ENCODE data around the gene GIGYF1. TPM values are rescaled to one million over a fixed set of nuclear protein-coding genes. Genes with fewer than 3 reads are reported as not detected.
"Not testable (repeated sequence)": the region's sequence is repeated elsewhere in the genome, so short reads cannot be mapped to it uniquely, and the experiment has no call there.

The GIGYF1 gene
- total and polyA plus RNA-seq, 8 donors: 19.2 to 76.2 (median 30.4) TPM

DNA sequence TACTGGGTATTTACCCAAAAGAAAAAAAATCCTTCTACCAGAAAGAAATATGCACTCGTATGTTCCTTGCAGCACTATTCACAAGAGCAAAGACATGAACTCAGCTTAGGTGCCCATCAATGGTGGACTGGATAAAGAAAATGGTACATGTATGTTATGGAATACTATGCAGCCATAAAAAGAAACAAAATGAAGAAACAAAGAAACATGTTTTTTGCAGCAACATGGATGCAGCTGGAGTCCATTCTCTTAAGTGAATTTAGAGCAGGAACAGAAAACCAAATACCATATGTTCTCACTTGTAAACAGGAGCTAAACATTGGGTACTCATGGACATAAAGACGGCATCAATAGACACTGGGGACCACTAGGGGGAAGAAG is 26.0 kb downstream of the GIGYF1 start:
- FAIRE-seq (no peak), ATAC-seq (no peak), DNase-seq (no peak)
- no peaks in the 10 kb centered on the region for H3K4me1 ChIP-seq
- WGBS, 2 donors: 74 to 87% methylated on average over 2 of the region's 2 CpGs
- intact Hi-C loops (cut with DNase I): no loop called here
- TF ChIP-seq, protein P1, sequence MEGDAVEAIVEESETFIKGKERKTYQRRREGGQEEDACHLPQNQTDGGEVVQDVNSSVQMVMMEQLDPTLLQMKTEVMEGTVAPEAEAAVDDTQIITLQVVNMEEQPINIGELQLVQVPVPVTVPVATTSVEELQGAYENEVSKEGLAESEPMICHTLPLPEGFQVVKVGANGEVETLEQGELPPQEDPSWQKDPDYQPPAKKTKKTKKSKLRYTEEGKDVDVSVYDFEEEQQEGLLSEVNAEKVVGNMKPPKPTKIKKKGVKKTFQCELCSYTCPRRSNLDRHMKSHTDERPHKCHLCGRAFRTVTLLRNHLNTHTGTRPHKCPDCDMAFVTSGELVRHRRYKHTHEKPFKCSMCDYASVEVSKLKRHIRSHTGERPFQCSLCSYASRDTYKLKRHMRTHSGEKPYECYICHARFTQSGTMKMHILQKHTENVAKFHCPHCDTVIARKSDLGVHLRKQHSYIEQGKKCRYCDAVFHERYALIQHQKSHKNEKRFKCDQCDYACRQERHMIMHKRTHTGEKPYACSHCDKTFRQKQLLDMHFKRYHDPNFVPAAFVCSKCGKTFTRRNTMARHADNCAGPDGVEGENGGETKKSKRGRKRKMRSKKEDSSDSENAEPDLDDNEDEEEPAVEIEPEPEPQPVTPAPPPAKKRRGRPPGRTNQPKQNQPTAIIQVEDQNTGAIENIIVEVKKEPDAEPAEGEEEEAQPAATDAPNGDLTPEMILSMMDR (IDR thresholded peaks at IDR 0.05): no peak
- no peak overlapping the region for H3K4me3 ChIP-seq
- no peaks in the 10 kb centered on the region for H3K36me3 ChIP-seq
- H3K9me3 ChIP-seq: no peaks in the 10 kb centered on the region
- no peaks in the 10 kb centered on the region for H3K27me3 ChIP-seq
- H3K27ac ChIP-seq: no peak overlapping the region

DNA sequence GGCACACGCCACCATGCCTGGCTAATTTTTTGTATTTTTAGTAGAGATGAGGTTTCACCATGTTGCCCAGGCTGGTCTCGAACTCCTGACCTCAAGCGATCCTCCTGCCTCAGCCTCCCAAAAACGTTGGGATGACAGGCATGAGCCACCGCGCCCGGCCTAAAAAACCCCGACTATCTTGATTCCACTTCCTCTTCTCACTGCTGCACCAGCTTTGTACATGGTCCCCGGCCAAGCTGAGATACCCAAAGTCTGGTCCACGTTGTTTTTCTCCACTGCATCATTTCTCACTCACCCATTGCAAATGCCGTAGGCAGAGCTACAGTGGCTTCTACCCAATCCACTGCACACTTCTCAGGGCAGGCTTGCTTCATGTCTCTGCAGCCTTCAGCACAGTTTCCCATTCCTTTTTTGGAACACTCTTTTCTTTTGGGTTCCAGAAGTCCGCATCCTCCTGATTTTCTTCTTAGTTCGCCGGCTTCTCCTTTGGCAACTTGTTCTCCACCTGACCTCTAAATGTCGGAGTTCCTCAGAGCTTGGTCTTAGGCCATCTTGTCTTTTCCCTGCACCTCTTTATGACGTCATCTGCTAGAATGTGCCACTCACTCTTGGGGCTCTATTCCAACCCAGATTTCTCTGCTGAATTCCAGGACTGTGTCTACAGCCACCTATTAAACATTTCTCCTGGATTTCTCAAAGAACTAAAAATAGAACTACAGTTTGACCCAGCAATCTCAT is 26.6 kb downstream of the GIGYF1 start:
- TF ChIP-seq, protein P1 (IDR thresholded peaks at IDR 0.05): no peak
- DNase-seq (no peak), ATAC-seq (no peak), FAIRE-seq (no peak)
- H3K36me3 ChIP-seq: no peaks in the 10 kb centered on the region
- no peak overlapping the region for H3K27ac ChIP-seq
- no peaks in the 10 kb centered on the region for H3K4me1 ChIP-seq
- H3K9me3 ChIP-seq: no peaks in the 10 kb centered on the region
- no peak overlapping the region for H3K4me3 ChIP-seq
- H3K27me3 ChIP-seq: no peaks in the 10 kb centered on the region
- intact Hi-C loops (cut with DNase I): no loop called here
- 76 to 84% methylated on average over 16 of the region's 16 CpGs for WGBS, 2 donors

DNA sequence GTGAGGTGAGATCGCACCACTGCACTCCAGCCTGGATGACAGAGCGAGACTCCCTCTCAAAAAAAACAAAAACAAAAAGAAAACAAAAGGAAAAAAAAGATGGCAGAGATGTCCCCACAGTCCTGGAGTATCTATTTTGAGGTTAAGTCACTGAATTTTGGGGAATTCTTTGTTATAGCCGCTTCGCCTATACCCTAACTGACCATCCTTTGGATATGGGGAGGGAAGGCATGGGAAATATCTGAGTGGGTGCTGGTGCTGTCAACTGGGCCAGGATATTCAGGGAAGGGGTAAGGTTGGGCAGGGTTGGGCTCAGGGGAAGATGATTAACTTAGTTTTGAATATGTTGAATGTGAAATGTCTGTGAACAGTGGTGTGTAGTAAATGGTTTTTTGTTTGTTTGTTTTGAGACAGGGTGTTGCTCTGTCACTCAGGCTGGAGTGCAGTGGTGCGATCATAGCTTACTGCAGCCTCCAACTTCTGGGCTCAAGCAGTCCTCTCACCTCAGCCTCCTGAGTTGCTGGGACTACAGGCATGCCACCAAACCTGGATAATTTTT is 28.8 kb downstream of the GIGYF1 start:
- H3K27ac ChIP-seq: no peak overlapping the region
- no peak for DNase-seq

DNA sequence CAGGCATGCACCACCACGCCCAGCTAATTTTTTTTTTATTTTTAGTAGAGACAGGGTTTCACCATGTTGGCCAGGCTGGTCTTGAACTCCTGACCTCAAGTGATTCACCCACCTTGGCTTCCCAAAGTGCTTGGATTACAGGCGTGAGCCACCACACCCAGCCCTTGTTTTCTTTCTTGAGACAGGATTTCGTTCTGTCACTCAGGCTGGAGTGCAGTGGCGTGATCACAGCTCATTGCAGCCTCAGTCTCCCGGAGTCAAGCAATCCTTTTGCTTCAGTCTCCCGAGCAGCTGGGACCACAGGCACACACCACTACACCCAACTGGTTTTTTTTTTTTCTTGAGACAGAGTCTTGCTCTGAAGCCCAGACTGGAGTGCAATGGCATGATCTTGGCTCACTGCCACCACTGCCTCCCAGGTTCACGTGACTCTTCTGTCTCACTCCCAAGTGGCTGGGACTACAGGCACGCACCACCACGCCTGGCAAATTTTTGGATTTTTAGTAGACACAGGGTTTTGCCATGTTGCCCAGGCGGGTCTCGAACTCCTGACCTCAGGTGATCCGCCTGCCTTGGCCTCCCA is 31.8 kb downstream of the GIGYF1 start:
- H3K27me3 ChIP-seq; H3K27ac ChIP-seq; FAIRE-seq; H3K4me1 ChIP-seq; H3K9me3 ChIP-seq; H3K36me3 ChIP-seq; intact Hi-C loops (cut with DNase I); H3K4me3 ChIP-seq: not testable (repeated sequence)
- peak in 1 of 4 donors; percentile 44 for ATAC-seq
- 66 to 74% methylated on average over 12 of the region's 12 CpGs for WGBS, 2 donors
- DNase-seq: peak in 2 of 6 donors; percentile 29 to 43

More for the DNA sequence above, 28.8 kb downstream of the GIGYF1 start:
- Histone ChIP-seq H3K9me3 (no peaks in the 10 kb centered on the region), H3K4me1 (no peaks in the 10 kb centered on the region), H3K27me3 (no peaks in the 10 kb centered on the region), H3K4me3 (no peak overlapping the region), H3K36me3 (no peaks in the 10 kb centered on the region)
- TF ChIP-seq, protein P1 (IDR thresholded peaks at IDR 0.05): no peak
- 94 to 97% methylated on average over 5 of the region's 5 CpGs for WGBS, 2 donors
- ATAC-seq: no peak
- intact Hi-C loops (cut with DNase I): no loop called here
- no peak for FAIRE-seq

DNA sequence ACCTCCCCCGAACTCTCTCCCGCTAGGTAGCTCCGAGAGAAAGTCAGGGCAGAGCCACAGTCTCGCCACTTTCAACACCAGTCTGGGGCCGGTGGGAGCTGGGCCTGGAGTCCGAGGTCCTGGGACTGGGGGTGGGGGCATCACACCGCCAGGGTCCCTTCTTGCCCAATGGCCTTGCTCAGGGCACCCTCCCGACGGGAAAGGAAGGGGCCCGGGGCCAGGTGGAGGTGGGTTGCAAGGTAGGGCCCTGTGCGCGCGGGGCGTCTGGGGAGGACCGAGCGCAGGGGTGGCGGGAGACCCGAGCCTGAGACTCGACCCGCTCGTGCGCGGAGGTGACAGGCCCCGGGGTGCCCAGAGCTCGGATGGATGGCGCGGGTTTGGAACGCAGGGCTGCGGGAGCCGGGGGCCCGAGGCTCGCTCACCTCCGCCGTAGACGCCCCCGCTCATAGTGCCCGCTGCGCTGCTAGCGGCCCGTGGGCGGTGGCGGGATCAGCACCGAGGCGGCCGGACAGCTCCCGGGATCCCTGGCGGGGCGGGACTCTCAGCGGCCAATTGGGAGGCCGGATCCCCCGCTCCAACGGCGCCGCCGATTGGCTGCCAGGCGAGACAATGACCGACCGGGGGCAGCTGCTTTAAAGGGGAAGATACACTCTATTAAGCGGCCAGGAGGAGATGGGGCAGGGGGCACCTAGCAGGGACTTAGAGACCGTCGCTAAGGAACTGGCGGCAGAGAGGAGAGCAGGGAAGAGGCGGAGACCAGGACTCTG is 38.0 kb downstream of the GIGYF1 start, which contains the start of gene ACTL6B:
Gene ACTL6B (minus strand): TSS at position 541 of the 767 bp plus-strand sequence. CDS start 94 bp downstream, at position 447.
- DNase-seq: peak in 5 of 6 donors; percentile 61 to 89 (median 70)
- peak within 1 kb of the TSS in 1 of 4 donors; percentile 29 for H3K4me3 ChIP-seq

More for the DNA sequence above, 38.0 kb downstream of the GIGYF1 start, which contains the start of gene ACTL6B:
- FAIRE-seq (no peak), ATAC-seq (peak; percentile 75 to 97 (median 94))
- H3K36me3 ChIP-seq: no peaks in the 10 kb centered on the region
- no peaks in the 10 kb centered on the region for H3K9me3 ChIP-seq
- TF ChIP-seq, protein P1 (IDR thresholded peaks at IDR 0.05): no peak
- H3K4me1 ChIP-seq: no peaks in the 10 kb centered on the region
- no peak within 1 kb of the TSS for H3K27ac ChIP-seq
- WGBS, 2 donors: 8 to 11% methylated on average over 60 to 63 of the region's 63 CpGs
- H3K27me3 ChIP-seq: peaks cover 0 to 13% (median 2%) of the 10 kb centered on the region in 4 donors
- intact Hi-C loops (cut with DNase I): no loop called here

All from pancreas (tissue), 10 donors.